H1 (cell line): ENCODE measurements around the gene CRX. TPM values are rescaled to one million over a fixed set of nuclear protein-coding genes. Genes with fewer than 3 reads are reported as not detected.

Experiments
- CTCF ChIA-PET: fragments of 300-600 bp; sonication (Branson Sonifier 250); formaldehyde crosslinking; loops from one replicate; lab custom pipeline; 2021; ENCODE audit not compliant: partially characterized antibody; lab: Charles Lee
- POLR2A ChIA-PET: fragments of 300-600 bp; sonication (Branson Sonifier 250); formaldehyde crosslinking; loops from one replicate; lab custom pipeline; 2021; ENCODE audit warnings: inconsistent platforms; ENCODE audit not compliant: partially characterized antibody; lab: Charles Lee
- DNase-seq, 2 experiments: peaks; one replicate each; pipeline versions ENCODE4 v3.0.0 to v3.0.0-alpha.2; 2010 to 2022; ENCODE audit warnings: low spot score in 2 of 2, low read depth in 1 of 2, mixed read lengths in 1 of 2
- FAIRE-seq: peaks from 2 replicates; lab custom pipeline; 2011; peaks lifted over from hg19 to GRCh38; lab: Jason Lieb, UNC
- H2AFZ ChIP-seq: 2 replicates; pipeline ENCODE4 v1.8.1; 2012; ENCODE audit warnings: low read length, inconsistent platforms
- H2AK5ac ChIP-seq: 2 replicates; pipeline ENCODE4 v1.6.1; 2013; ENCODE audit warnings: low read depth, low read length
- H2BK120ac ChIP-seq: replicated peaks from 2 replicates; pipeline ENCODE3; 2013; ENCODE audit warnings: low read depth, low read length, inconsistent platforms
- H2BK12ac ChIP-seq: 2 replicates; pipeline ENCODE4 v1.6.1; 2013; ENCODE audit warnings: low read depth, low read length
- H2BK15ac ChIP-seq: 2 replicates; pipeline ENCODE4 v1.6.1; 2013; ENCODE audit warnings: low read length
- H2BK20ac ChIP-seq: 2 replicates; pipeline ENCODE4 v1.6.1; 2013; ENCODE audit warnings: low read length
- H2BK5ac ChIP-seq: 2 replicates; pipeline ENCODE4 v1.6.1; 2013; ENCODE audit warnings: low read depth, low read length
- H3K14ac ChIP-seq: 2 replicates; pipeline ENCODE4 v1.6.1; 2013; ENCODE audit warnings: inconsistent platforms; ENCODE audit not compliant: insufficient read length
- H3K18ac ChIP-seq: 2 replicates; pipeline ENCODE4 v1.6.1; 2013; ENCODE audit warnings: low read length; ENCODE audit errors: extremely low read depth
- H3K23ac ChIP-seq: 2 replicates; pipeline ENCODE4 v1.6.1; 2013; ENCODE audit warnings: inconsistent platforms; ENCODE audit not compliant: insufficient read length
- H3K23me2 ChIP-seq: 2 replicates; pipeline ENCODE4 v1.6.1; 2013; ENCODE audit warnings: low read depth, low read length
- H3K27ac ChIP-seq: 2 replicates; pipeline ENCODE4 v1.6.1; 2011; ENCODE audit warnings: low read depth, low read length, inconsistent platforms
- H3K27me3 ChIP-seq, 4 experiments: replicated peaks in 1 of 4; 1 replicate in 1 of 4; 2 replicates in 3 of 4; pipeline versions ENCODE4 v1.6.1 to v1.8.1; 2011 to 2013; ENCODE audit warnings: low read length in 3 of 4, mild to moderate bottlenecking in 3 of 4, inconsistent platforms in 2 of 4, mixed read lengths in 2 of 4, moderate library complexity in 1 of 4; ENCODE audit not compliant: control insufficient read depth in 3 of 4, insufficient read depth in 3 of 4; ENCODE audit errors: extremely low read depth in 1 of 4
- H3K36me3 ChIP-seq, 4 experiments: 2 replicates each; pipeline versions ENCODE4 v1.6.1 to v1.8.1; 2011 to 2013; ENCODE audit warnings: mild to moderate bottlenecking in 4 of 4, low read length in 3 of 4, moderate library complexity in 2 of 4, control low read depth in 1 of 4, inconsistent platforms in 1 of 4; ENCODE audit not compliant: insufficient read depth in 4 of 4, control insufficient read depth in 2 of 4
- H3K4ac ChIP-seq: replicated peaks from 2 replicates; pipeline ENCODE3; 2013; ENCODE audit warnings: low read length, low read depth, mixed read lengths, inconsistent platforms; ENCODE audit not compliant: insufficient read length
- H3K4me1 ChIP-seq, 4 experiments: replicated peaks in 1 of 4; 1 replicate in 1 of 4; 2 replicates in 3 of 4; pipeline versions ENCODE4 v1.6.1 to v1.8.1; 2011 to 2013; ENCODE audit warnings: low read length in 3 of 4, inconsistent platforms in 2 of 4, mixed read lengths in 1 of 4; ENCODE audit not compliant: insufficient read depth in 4 of 4, control insufficient read depth in 3 of 4
- H3K4me2 ChIP-seq, 2 experiments: 2 replicates each; pipeline versions ENCODE4 v1.6.1 to v1.8.1; 2011 to 2013; ENCODE audit warnings: low read depth in 2 of 2, low read length in 2 of 2, control low read depth in 1 of 2, inconsistent platforms in 1 of 2, mild to moderate bottlenecking in 1 of 2; ENCODE audit not compliant: insufficient read depth in 1 of 2
- H3K4me3 ChIP-seq, 4 experiments: fragments of 200-600, 300-600 bp in 1 of 4; sonication (generic), shearing (Covaris generic), sonication (Bioruptor Twin) in 1 of 4; 2 replicates each; pipeline versions ENCODE4 v1.5.1 to v1.8.1; 2011 to 2016; ENCODE audit warnings: low read length in 4 of 4, low read depth in 3 of 4, control low read depth in 2 of 4, inconsistent platforms in 2 of 4, mild to moderate bottlenecking in 2 of 4, mixed read lengths in 1 of 4, moderate library complexity in 1 of 4; ENCODE audit not compliant: insufficient read depth in 2 of 4; ENCODE audit errors: extremely low read depth in 1 of 4
- H3K56ac ChIP-seq: replicated peaks from 2 replicates; pipeline ENCODE3; 2013; ENCODE audit warnings: low read depth, mild to moderate bottlenecking, mixed read lengths, low read length, inconsistent platforms; ENCODE audit not compliant: insufficient read length
- H3K79me1 ChIP-seq: 2 replicates; pipeline ENCODE4 v1.6.1; 2013; ENCODE audit warnings: low read depth, low read length, control low read depth
- H3K79me2 ChIP-seq, 2 experiments: 2 replicates each; pipeline versions ENCODE4 v1.6.1 to v1.8.1; 2012 to 2013; ENCODE audit warnings: low read length in 2 of 2, mild to moderate bottlenecking in 2 of 2, inconsistent platforms in 1 of 2; ENCODE audit not compliant: insufficient read depth in 2 of 2, control insufficient read depth in 1 of 2
- H3K9ac ChIP-seq, 4 experiments: replicated peaks in 1 of 4; 1 replicate in 1 of 4; 2 replicates in 3 of 4; pipeline versions ENCODE4 v1.6.1 to v1.8.1; 2011 to 2013; ENCODE audit warnings: low read depth in 3 of 4, low read length in 3 of 4, control low read depth in 2 of 4, mild to moderate bottlenecking in 2 of 4, moderate library complexity in 2 of 4, inconsistent platforms in 1 of 4; ENCODE audit errors: extremely low read depth in 1 of 4
- H3K9me3 ChIP-seq, 2 experiments: 2 replicates each; pipeline versions ENCODE4 v1.6.1 to v1.8.1; 2012 to 2013; ENCODE audit warnings: mild to moderate bottlenecking in 2 of 2, moderate library complexity in 2 of 2, control low read depth in 1 of 2, inconsistent platforms in 1 of 2, low read depth in 1 of 2, low read length in 1 of 2, mixed read lengths in 1 of 2; ENCODE audit not compliant: insufficient read depth in 2 of 2
- H4K20me1 ChIP-seq, 2 experiments: replicated peaks in 1 of 2; 2 replicates each; pipeline versions ENCODE3 to v1.8.1; 2011 to 2013; ENCODE audit warnings: inconsistent platforms in 2 of 2, low read length in 2 of 2, mild to moderate bottlenecking in 1 of 2; ENCODE audit not compliant: insufficient read depth in 2 of 2, control insufficient read depth in 1 of 2
- H4K5ac ChIP-seq: 2 replicates; pipeline ENCODE4 v1.6.1; 2013; ENCODE audit warnings: low read length, low read depth, mixed read lengths, inconsistent platforms; ENCODE audit not compliant: insufficient read length
- H4K8ac ChIP-seq: 2 replicates; pipeline ENCODE4 v1.8.0; 2013; ENCODE audit warnings: mild to moderate bottlenecking, moderate library complexity, low read length, inconsistent platforms; ENCODE audit not compliant: insufficient read depth; ENCODE audit errors: extremely low read depth
- H4K91ac ChIP-seq: replicated peaks from 2 replicates; pipeline ENCODE3; 2013; ENCODE audit warnings: low read length, mixed read lengths, inconsistent platforms; ENCODE audit not compliant: insufficient read length
- ASH2L ChIP-seq: fragments of 200-600, 300-600 bp; sonication (generic); IDR thresholded peaks from one replicate; pipeline ENCODE4 v1.7.1; 2017; ENCODE audit warnings: low read length
- FOSL1 ChIP-seq: IDR thresholded peaks from 2 replicates; pipeline ENCODE4 v1.6.1; 2011; ENCODE audit warnings: mild to moderate bottlenecking, low read depth, low read length, moderate library complexity; ENCODE audit not compliant: insufficient read depth
- GTF2F1 ChIP-seq: IDR thresholded peaks from 2 replicates; pipeline ENCODE4 v1.6.1; 2012; ENCODE audit warnings: low read depth, low read length, improper control_type of control experiment, borderline replicate concordance
- KDM4A ChIP-seq: IDR thresholded peaks from one replicate; pipeline ENCODE4 v1.7.1; 2012; ENCODE audit warnings: low read depth, mild to moderate bottlenecking, moderate library complexity, low read length, inconsistent platforms; ENCODE audit not compliant: severe bottlenecking
- PHF8 ChIP-seq: fragments of 200-600 bp; sonication (generic); conservative IDR thresholded peaks from 2 replicates; pipeline ENCODE4 v1.7.1; 2012; ENCODE audit warnings: low read depth, mild to moderate bottlenecking, inconsistent platforms, low read length, moderate library complexity
- TAF1 ChIP-seq: IDR thresholded peaks from 2 replicates; pipeline ENCODE4 v1.6.1; 2011; ENCODE audit warnings: mild to moderate bottlenecking, low read depth, low read length
- TAF7 ChIP-seq: optimal IDR thresholded peaks from 2 replicates; pipeline ENCODE3; 2011; ENCODE audit warnings: low read depth, mild to moderate bottlenecking, inconsistent platforms, low read length, moderate library complexity, borderline replicate concordance
- TBP ChIP-seq: IDR thresholded peaks from 2 replicates; pipeline ENCODE4 v1.6.1; 2011; ENCODE audit warnings: low read depth, low read length, improper control_type of control experiment
- TEAD4 ChIP-seq: IDR thresholded peaks from 2 replicates; pipeline ENCODE4 v1.6.1; 2012; ENCODE audit warnings: low read depth, low read length, inconsistent platforms, mixed read lengths
- WGBS, 2 experiments: shearing (Covaris generic) in 1 of 2; methylation state at CpG; one replicate each; pipeline versions ENCODE4 v1.1.6 to v1.1.7; 2013 to 2015; ENCODE audit warnings: low lambda C conversion rate in 2 of 2, mixed read lengths in 2 of 2, inconsistent platforms in 1 of 2, low coverage in 1 of 2, missing lambda C conversion rate in 1 of 2; ENCODE audit not compliant: insufficient replicate concordance in 2 of 2, insufficient coverage in 1 of 2, insufficient read length in 1 of 2; ENCODE audit errors: extremely low coverage in 1 of 2, missing lambda C conversion rate in 1 of 2; 5-methylcytosine and 5-hydroxymethylcytosine counted together
- polyA plus RNA-seq, 7 experiments: library from polyadenylated mRNA; depleted of rRNA in 3 of 7; stranded (reverse) in 5 of 7; unstranded in 2 of 7; fragments of >200 nt in 5 of 7; fragments of 200-250 nt in 2 of 7; gene quantifications; 1 replicate in 5 of 7; 2 replicates in 1 of 7; 4 replicates in 1 of 7; pipeline versions ENCODE4 v1.2.1 to v1.2.3, GENCODE V29; 2011 to 2013; ENCODE audit warnings: missing spikeins in 2 of 7, mixed read lengths in 2 of 7
- total RNA-seq: library from RNA; stranded (reverse); fragmentation: NEBNext Ultra II Directional; extraction: Animal tissue kit (Norgen Biotek cat#: 25700); gene quantifications from 2 replicates; pipeline ENCODE4 v1.2.1, GENCODE V29; 2021
- TF ChIP-seq, protein P1 (sequence below): IDR thresholded peaks from 2 replicates; pipeline ENCODE4 v1.6.1; 2011; ENCODE audit warnings: low read depth, mild to moderate bottlenecking, low read length; ENCODE audit not compliant: insufficient read depth

Gene CRX
- total and polyA plus RNA-seq, 2 of the 8 experiments (the other 6 are each of a cell fraction or from before 2014, with no cell fraction given), result 0.08 TPM; not detected in 1

DNA sequence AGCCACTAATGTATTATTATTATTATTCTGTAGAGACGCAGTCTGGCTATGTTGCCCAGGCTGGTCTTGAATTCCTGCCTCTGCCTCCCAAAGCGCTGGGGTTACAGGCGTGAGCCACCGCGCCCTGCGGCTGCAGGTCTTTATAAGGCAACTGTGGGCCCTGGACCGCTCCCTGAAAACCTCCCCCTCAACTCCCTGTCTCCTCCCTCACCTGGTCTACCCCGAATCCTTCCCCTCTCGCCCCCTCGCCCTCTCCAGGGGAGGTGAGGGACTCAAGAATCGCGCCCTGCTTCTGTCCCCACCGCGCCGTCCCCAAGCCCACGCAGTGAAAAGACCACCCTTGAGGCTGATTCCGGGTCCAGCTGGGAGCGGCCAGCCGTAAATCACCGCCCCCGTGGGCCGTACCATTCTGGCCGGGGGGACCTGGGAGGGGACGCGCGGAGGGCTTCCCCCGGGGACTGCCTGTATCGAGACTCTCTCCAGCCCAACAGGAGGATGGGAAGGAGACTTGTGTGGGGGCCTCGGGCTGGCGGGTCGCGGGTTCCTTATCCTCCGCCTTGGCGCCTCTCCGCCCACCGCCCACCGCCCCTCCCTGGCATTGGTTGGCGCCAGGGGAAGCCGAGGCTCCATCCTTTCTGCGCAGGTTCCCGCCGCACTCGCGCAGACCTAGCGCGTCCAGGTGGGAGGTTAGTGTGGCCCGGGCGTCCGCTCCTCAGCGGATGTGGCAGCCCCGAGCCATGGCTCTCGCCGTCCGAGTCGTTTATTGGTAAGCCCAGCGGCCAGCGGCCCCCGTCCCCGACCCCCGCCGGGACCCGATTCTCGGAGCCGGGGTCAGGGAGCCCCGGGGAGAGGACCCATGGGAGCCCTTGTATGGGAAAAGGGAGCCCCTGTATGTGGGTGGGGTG lies 43.4 kb upstream of the CRX start, which contains the start of gene SELENOW:
Gene SELENOW (plus strand): TSS at position 655 of the 905 bp plus-strand sequence. CDS start 83 bp downstream, at position 738.
- 2% methylated on average over 47 of the region's 65 CpGs; no CpG with 5 or more reads in 1 of the 2 experiments for WGBS, 2 experiments
- peak within 1 kb of the TSS; percentile 83 to 95 (median 93) for H3K9ac ChIP-seq
- H3K27ac ChIP-seq, result peak within 1 kb of the TSS; percentile 99
- H3K79me2 ChIP-seq, result peaks cover 13 to 25% of the 10 kb centered on the region in 2 experiments
- ChIA-PET CTCF (interaction anchor here (1.0 to 1.8 kb wide), 4 partner anchors 10 to 66 kb away, joined by 3 to 10 read pairs (median 3); no protein-coding TSS in a partner anchor), POLR2A (interaction anchor here (0.6 to 5.0 kb wide), 8 partner anchors 10 to 456 kb away, joined by 3 to 34 read pairs (median 4); partner anchors contain the start of gene NOP53)
- H3K23me2 ChIP-seq, result peaks cover 8% of the 10 kb centered on the region
- H4K20me1 ChIP-seq, result peaks cover 8 to 17% of the 10 kb centered on the region in 2 experiments
- H3K27me3 ChIP-seq, result no peaks in the 10 kb centered on the region
- H4K5ac ChIP-seq, result peak within 1 kb of the TSS; percentile 100
- peak within 1 kb of the TSS; percentile 100; the same call in 1 of the 2 replicates for H4K8ac ChIP-seq
- peaks cover 0 to 10% (median 7%) of the 10 kb centered on the region in 4 experiments; a peak in 5 of 7 replicates for H3K4me1 ChIP-seq
- H2BK5ac ChIP-seq, result peak within 1 kb of the TSS; percentile 97
- H3K36me3 ChIP-seq, result peaks cover 10 to 23% (median 18%) of the 10 kb centered on the region in 4 experiments
- peak within 1 kb of the TSS; percentile 86 for H3K56ac ChIP-seq
- peak; percentile 46 to 95 for DNase-seq
- H2AFZ ChIP-seq, result no peak within 1 kb of the TSS; the same call in 1 of the 2 replicates
- no peak within 1 kb of the TSS for H2AK5ac ChIP-seq
- peak within 1 kb of the TSS; percentile 57 to 97 (median 75) for H3K4me3 ChIP-seq
- H3K79me1 ChIP-seq, result peaks cover 7% of the 10 kb centered on the region
- no peak within 1 kb of the TSS for H3K14ac ChIP-seq
- H3K9me3 ChIP-seq, result no peaks in the 10 kb centered on the region
- H3K4me2 ChIP-seq, result peak within 1 kb of the TSS; percentile 59 to 92
- peak within 1 kb of the TSS; percentile 78 for H3K4ac ChIP-seq
- no peak for FAIRE-seq
- no peak within 1 kb of the TSS for H3K23ac ChIP-seq
- H2BK12ac ChIP-seq, result 0 out of 2 replicates have a peak within 1 kb of the TSS, but pooled peaks have one; percentile 75
- peak within 1 kb of the TSS; percentile 93 for H4K91ac ChIP-seq
- H3K18ac ChIP-seq, result peak within 1 kb of the TSS; percentile 87
- H2BK20ac ChIP-seq, result peak within 1 kb of the TSS; percentile 80; the same call in 1 of the 2 replicates
- H2BK120ac ChIP-seq, result peak within 1 kb of the TSS; percentile 98
- H2BK15ac ChIP-seq, result 0 out of 2 replicates have a peak within 1 kb of the TSS, but pooled peaks have one; percentile 46
- TF ChIP-seq TAF1 (peak; percentile 98), TBP (peak; percentile 91), PHF8 (peak; percentile 85), KDM4A (peak; percentile 60), TEAD4 (0 out of 2 replicates have a peak, but pooled peaks have one; percentile 40), TAF7 (peak; percentile 92), FOSL1 (no peak), GTF2F1 (no peak), ASH2L (peak; percentile 42)
- TF ChIP-seq, protein P1, sequence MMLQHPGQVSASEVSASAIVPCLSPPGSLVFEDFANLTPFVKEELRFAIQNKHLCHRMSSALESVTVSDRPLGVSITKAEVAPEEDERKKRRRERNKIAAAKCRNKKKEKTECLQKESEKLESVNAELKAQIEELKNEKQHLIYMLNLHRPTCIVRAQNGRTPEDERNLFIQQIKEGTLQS, result no peak
